ENCODE results near the gene PTPRE.

The PTPRE gene

DNA sequence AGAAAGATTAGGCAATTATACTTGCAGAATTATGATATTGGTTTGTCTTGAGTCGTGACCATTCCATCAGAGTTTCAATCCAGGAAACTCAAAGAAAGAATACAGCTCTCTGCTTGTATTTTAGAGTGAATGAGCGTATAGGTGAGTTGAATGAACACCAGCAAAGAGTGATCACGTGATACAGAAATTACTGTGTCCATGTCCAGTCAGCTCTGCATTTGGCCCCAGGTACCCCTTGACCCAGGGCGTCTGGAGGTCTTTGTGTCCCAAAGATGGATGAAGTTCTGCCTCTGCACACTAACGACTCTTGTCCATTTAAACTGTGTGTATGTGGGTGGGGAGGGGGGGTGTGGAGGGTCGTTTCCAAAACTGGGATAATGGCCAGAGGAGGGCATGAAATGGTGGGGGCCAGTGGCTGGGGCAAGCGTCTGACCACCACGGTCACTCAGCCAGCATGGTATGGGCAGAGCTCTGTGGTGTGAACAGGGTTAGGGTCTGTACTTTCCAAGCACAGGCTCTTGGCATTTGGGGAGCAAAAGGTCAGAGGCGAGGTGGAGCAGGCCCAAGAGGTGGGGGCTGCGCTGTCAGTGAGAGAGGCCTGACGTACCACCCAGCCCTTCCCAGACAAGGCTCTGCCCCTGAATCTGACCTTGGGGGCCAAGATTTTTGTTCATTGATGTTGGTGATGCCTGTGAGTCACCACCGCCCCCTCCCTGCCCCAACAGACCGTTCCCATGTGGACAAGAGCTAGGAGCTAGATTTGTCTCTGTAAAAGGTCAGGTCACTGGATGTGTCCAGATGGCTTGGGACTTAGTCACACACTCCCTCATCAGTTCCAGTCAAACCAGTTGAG is 1.4 kb downstream of the PTPRE start:
- FAIRE-seq: no peak

DNA sequence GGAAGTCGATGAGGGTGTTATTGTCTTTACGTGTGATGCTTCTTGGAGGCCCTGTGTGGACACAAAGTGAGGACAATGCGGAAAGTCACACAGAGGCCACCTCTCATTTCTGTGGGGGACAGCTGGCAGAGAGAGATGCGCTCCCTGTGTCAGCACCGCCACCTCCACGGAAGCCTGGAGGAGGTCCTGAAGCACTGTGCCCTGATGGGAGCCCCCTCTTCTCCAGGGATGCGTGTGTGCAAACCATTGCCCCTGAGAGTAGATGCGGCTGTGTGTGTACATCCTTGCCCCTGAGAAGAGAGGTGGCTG is 2.0 kb downstream of the PTPRE start:
- TF ChIP-seq, protein P1, sequence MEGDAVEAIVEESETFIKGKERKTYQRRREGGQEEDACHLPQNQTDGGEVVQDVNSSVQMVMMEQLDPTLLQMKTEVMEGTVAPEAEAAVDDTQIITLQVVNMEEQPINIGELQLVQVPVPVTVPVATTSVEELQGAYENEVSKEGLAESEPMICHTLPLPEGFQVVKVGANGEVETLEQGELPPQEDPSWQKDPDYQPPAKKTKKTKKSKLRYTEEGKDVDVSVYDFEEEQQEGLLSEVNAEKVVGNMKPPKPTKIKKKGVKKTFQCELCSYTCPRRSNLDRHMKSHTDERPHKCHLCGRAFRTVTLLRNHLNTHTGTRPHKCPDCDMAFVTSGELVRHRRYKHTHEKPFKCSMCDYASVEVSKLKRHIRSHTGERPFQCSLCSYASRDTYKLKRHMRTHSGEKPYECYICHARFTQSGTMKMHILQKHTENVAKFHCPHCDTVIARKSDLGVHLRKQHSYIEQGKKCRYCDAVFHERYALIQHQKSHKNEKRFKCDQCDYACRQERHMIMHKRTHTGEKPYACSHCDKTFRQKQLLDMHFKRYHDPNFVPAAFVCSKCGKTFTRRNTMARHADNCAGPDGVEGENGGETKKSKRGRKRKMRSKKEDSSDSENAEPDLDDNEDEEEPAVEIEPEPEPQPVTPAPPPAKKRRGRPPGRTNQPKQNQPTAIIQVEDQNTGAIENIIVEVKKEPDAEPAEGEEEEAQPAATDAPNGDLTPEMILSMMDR (IDR thresholded peaks at IDR 0.05; ENCODE audit: insufficient read depth, missing control alignments): no peak
- DNase-seq (ENCODE audit: insufficient read length, low spot score): no peak

More for the DNA sequence above, 1.4 kb downstream of the PTPRE start:
- TF ChIP-seq, protein P1 (IDR thresholded peaks at IDR 0.05; ENCODE audit: insufficient read depth, missing control alignments): no peak
- no peak for DNase-seq (ENCODE audit: insufficient read length, low spot score)

DNA sequence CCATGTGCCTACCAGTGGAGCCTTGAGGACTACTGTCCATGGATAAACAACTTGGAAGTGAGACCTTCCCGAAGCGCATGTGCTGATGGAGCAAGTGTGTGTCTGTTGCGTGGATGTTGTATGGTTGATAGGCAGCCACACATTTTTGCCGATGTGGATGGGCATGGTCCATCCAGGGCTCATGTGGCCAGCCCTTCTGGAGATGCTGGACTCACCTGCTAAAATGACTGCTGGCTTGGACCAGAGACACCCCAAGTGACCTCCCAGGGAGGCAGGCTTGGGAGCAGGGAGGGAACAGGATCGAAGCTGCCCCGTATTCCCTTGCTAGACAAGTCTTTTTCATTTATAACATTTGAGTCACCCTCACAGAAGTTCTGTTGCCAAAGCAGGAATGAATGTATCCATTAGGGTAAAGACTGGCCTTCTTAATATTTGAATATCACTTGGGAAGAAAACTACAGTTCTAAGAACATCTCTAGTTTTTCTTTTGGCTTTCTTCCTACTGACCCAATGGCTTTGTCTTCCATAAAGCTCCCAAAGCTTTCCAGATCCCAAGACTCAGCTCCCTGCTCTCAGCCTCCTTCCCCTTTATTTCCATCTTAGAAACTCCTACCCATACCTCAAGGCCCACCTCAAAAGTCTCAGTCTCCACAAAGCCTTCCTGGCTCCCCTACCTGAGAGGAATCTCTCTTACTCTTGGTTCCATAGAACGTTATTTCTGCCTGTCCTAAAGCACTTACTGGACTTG is 3.0 kb downstream of the PTPRE start:
- no peak for FAIRE-seq
- TF ChIP-seq, protein P1 (IDR thresholded peaks at IDR 0.05; ENCODE audit: insufficient read depth, missing control alignments): no peak
- no peak for DNase-seq (ENCODE audit: insufficient read length, low spot score)

More for the DNA sequence above, 2.0 kb downstream of the PTPRE start:
- FAIRE-seq: no peak

DNA sequence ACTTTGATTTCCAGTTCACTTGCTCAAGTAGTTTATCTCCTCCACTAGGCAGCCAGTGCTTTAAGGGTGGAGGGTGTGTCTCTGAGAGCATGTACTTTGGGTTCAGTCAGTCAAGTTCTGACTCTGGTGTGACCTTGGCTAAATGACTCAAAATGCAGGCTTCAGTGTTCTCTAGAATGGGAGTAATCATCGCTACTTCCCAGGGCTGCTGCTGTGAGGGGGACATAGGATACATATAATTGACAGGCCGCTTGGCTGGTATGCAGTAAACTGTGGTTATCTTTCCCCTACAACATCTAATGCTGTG is 3.5 kb downstream of the PTPRE start:
- no peak for FAIRE-seq
- DNase-seq (ENCODE audit: insufficient read length, low spot score): no peak
- TF ChIP-seq, protein P1 (IDR thresholded peaks at IDR 0.05; ENCODE audit: insufficient read depth, missing control alignments): no peak

DNA sequence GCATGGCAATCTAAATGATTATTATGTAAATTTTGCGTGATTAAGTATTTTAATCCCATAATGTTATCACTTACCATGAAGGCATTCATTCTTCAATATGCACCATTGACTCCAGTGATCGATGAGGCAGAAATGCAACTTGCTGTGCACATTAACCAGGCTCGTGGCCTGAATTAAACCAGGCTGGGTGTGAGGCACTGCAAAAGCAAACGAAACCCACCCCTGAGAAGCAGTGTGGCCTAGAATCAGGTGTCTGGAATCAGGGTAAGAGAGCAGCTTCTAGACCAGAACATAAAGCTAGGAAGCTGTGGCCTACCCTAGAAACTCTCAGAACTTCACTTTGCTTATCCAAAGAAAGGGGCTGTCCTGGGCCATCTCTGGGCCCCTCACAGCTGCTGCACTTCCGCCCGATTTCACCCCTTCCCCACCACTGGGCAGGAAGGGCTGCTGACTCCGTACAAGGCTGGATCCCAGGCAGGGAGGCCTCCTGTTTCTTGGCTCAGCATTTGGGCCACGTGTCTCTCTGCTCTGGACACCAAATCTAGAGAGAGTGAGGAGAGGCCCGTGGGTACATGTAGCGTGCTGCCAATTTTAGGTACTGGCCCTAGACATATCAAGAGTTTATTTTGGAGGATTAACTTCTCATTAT is 4.4 kb downstream of the PTPRE start:
- TF ChIP-seq, protein P1 (IDR thresholded peaks at IDR 0.05; ENCODE audit: insufficient read depth, missing control alignments): no peak
- FAIRE-seq (no peak), DNase-seq (ENCODE audit: insufficient read length, low spot score) (no peak)

DNA sequence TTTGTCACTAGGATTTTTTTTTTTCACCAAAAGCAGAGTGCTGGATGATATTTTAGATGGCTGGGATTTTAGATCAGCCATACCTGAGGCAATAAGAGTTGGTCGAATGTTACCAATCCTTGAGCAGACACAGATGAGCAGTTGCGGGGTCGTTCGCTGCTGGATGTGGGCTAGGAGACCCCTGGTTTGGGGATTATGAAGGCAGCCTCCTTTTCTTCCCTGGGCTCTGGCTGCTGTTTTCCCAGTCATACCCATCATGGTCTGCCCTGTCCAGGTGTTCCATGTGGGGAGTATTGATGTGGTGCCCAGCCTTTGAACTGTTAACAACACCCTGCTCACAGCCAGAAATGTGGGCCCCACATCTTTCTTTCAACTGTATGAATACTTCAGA is 5.0 kb downstream of the PTPRE start:
- DNase-seq (ENCODE audit: insufficient read length, low spot score) (no peak), FAIRE-seq (no peak)
- TF ChIP-seq, protein P1 (IDR thresholded peaks at IDR 0.05; ENCODE audit: insufficient read depth, missing control alignments): no peak
